Measurements from ENCODE around the gene BEGAIN. TPM values are rescaled to one million over a fixed set of nuclear protein-coding genes. Genes with fewer than 3 reads are reported as not detected.

BEGAIN gene
- total RNA-seq, 1 donor from 2014 or later, result 3.2 TPM

GRCh38 chr14:100622224-100622623 lies 35.0 kb upstream of the BEGAIN start:
- no peak for DNase-seq (ENCODE audit: low read depth)
- Histone ChIP-seq H3K36me3 (ENCODE audit: control insufficient read depth, insufficient read depth, low read length) (no peaks in the 10 kb centered on the region), H3K27me3 (ENCODE audit: control insufficient read depth, insufficient read depth, low read length) (peaks cover 34% of the 10 kb centered on the region), H3K4me3 (ENCODE audit: low read depth, low read length) (no peak overlapping the region)
- no peak for TF ChIP-seq CTCF (IDR thresholded peaks at IDR 0.05; ENCODE audit: insufficient read depth, low read length, poor library complexity, severe bottlenecking)

GRCh38 chr14:100621806-100622205 lies 34.6 kb upstream of the BEGAIN start:
- Histone ChIP-seq H3K4me3 (ENCODE audit: low read depth, low read length) (no peak overlapping the region), H3K36me3 (ENCODE audit: control insufficient read depth, insufficient read depth, low read length) (no peaks in the 10 kb centered on the region), H3K27me3 (ENCODE audit: control insufficient read depth, insufficient read depth, low read length) (peaks cover 36% of the 10 kb centered on the region)
- no peak for TF ChIP-seq CTCF (IDR thresholded peaks at IDR 0.05; ENCODE audit: insufficient read depth, low read length, poor library complexity, severe bottlenecking)
- DNase-seq (ENCODE audit: low read depth), result no peak

- no peak for DNase-seq (ENCODE audit: low read depth)
- no peak for TF ChIP-seq CTCF (IDR thresholded peaks at IDR 0.05; ENCODE audit: insufficient read depth, low read length, poor library complexity, severe bottlenecking)
- Histone ChIP-seq H3K4me3 (ENCODE audit: low read depth, low read length) (no peak overlapping the region), H3K27me3 (ENCODE audit: control insufficient read depth, insufficient read depth, low read length) (peaks cover 35% of the 10 kb centered on the region), H3K36me3 (ENCODE audit: control insufficient read depth, insufficient read depth, low read length) (no peaks in the 10 kb centered on the region)
Observed at GRCh38 chr14:100620255-100621100, 33.3 kb upstream of the BEGAIN start.

GRCh38 chr14:100619396-100620254 lies 32.4 kb upstream of the BEGAIN start:
- no peak for DNase-seq (ENCODE audit: low read depth)
- Histone ChIP-seq H3K36me3 (ENCODE audit: control insufficient read depth, insufficient read depth, low read length) (no peaks in the 10 kb centered on the region), H3K27me3 (ENCODE audit: control insufficient read depth, insufficient read depth, low read length) (peaks cover 29% of the 10 kb centered on the region), H3K4me3 (ENCODE audit: low read depth, low read length) (no peak overlapping the region)
- TF ChIP-seq CTCF (IDR thresholded peaks at IDR 0.05; ENCODE audit: insufficient read depth, low read length, poor library complexity, severe bottlenecking), result no peak

- DNase-seq (ENCODE audit: low read depth), result no peak
- Histone ChIP-seq H3K36me3 (ENCODE audit: control insufficient read depth, insufficient read depth, low read length) (no peaks in the 10 kb centered on the region), H3K27me3 (ENCODE audit: control insufficient read depth, insufficient read depth, low read length) (peaks cover 26% of the 10 kb centered on the region), H3K4me3 (ENCODE audit: low read depth, low read length) (no peak overlapping the region)
- TF ChIP-seq CTCF (IDR thresholded peaks at IDR 0.05; ENCODE audit: insufficient read depth, low read length, poor library complexity, severe bottlenecking), result no peak
Observed at GRCh38 chr14:100618763-100619320, 31.6 kb upstream of the BEGAIN start.
